B cell (primary cell): Measurements from ENCODE around the gene FSTL5. TPM values are rescaled to one million over a fixed set of nuclear protein-coding genes. Genes with fewer than 3 reads are reported as not detected.

Experiments used
- ATAC-seq: fragments of 200-7000 bp; cut with Tn5 transposase; one replicate; pipeline ENCODE4 v1.10.0; 2021; ENCODE audit warnings: low read depth, mild to moderate bottlenecking, moderate number of reproducible peaks, moderate library complexity
- CTCF ChIA-PET: fragments of 350-600 bp; sonication (Branson Sonifier 250); formaldehyde crosslinking; loops from one replicate; lab custom pipeline; 2021; ENCODE audit warnings: antibody characterized with exemption, inconsistent platforms; lab: Charles Lee
- POLR2A ChIA-PET: fragments of 350-600 bp; sonication (Branson Sonifier 250); formaldehyde crosslinking; loops from one replicate; lab custom pipeline; 2021; ENCODE audit warnings: antibody characterized with exemption; lab: Charles Lee
- DNase-seq: peaks from one replicate; pipeline ENCODE4 v3.0.0; 2013
- H2AFZ ChIP-seq: 2 replicates; pipeline ENCODE4 v1.6.1; 2012; ENCODE audit warnings: mild to moderate bottlenecking, low read depth, low read length; ENCODE audit not compliant: insufficient read depth, poor library complexity, severe bottlenecking
- H3K27ac ChIP-seq, 2 donors: 1 replicate in 1 of 2; 2 replicates in 1 of 2; pipeline ENCODE4 v1.5.1; 2012 to 2013; ENCODE audit warnings: low read length in 2 of 2, mild to moderate bottlenecking in 2 of 2, moderate library complexity in 1 of 2
- H3K27me3 ChIP-seq, 4 experiments: fragments of 200-600 bp in 1 of 4; sonication (generic) in 1 of 4; replicated peaks in 1 of 4; 1 replicate in 2 of 4; 2 replicates in 2 of 4; pipeline versions ENCODE4 v1.6.1 to v1.7.0; 2013 to 2016; ENCODE audit warnings: low read length in 3 of 4, mild to moderate bottlenecking in 2 of 4, mixed read lengths in 1 of 4, moderate library complexity in 1 of 4; ENCODE audit not compliant: insufficient read depth in 4 of 4, control insufficient read depth in 3 of 4; ENCODE audit errors: control extremely low read depth in 1 of 4
- H3K36me3 ChIP-seq, 2 experiments: replicated peaks in 1 of 2; 1 replicate in 1 of 2; 2 replicates in 1 of 2; pipeline versions ENCODE4 v1.6.1 to v1.7.1; 2013; ENCODE audit warnings: low read length in 1 of 2; ENCODE audit not compliant: insufficient read depth in 2 of 2, control insufficient read depth in 1 of 2; ENCODE audit errors: control extremely low read depth in 1 of 2, extremely low read depth in 1 of 2
- H3K4me1 ChIP-seq, 2 donors: fragments of 200-600 bp in 1 of 2; sonication (generic) in 1 of 2; 1 replicate in 1 of 2; 2 replicates in 1 of 2; pipeline versions ENCODE4 v1.5.1 to v1.6.1; 2013 to 2017; ENCODE audit warnings: low read length in 2 of 2; ENCODE audit not compliant: control insufficient read depth in 2 of 2, insufficient read depth in 2 of 2
- H3K4me2 ChIP-seq: replicated peaks from 2 replicates; pipeline ENCODE3; 2012; ENCODE audit warnings: mild to moderate bottlenecking, low read depth, low read length; ENCODE audit not compliant: poor library complexity, severe bottlenecking
- H3K4me3 ChIP-seq, 5 experiments: fragments of 200-600 bp in 1 of 5; sonication (generic) in 1 of 5; 1 replicate in 3 of 5; 2 replicates in 2 of 5; pipeline versions ENCODE4 v1.5.1 to v1.7.0; 2011 to 2016; ENCODE audit warnings: low read length in 4 of 5, mild to moderate bottlenecking in 4 of 5, low read depth in 2 of 5, control low read depth in 1 of 5, moderate library complexity in 1 of 5; ENCODE audit not compliant: insufficient read depth in 1 of 5; ENCODE audit errors: control extremely low read depth in 1 of 5, extremely low read depth in 1 of 5
- H3K79me2 ChIP-seq: fragments of 200-600 bp; sonication (generic); one replicate; pipeline ENCODE4 v1.6.0; 2016; ENCODE audit warnings: low read length; ENCODE audit not compliant: control insufficient read depth, insufficient read depth
- H3K9ac ChIP-seq: fragments of 200-600 bp; sonication (generic); 2 replicates; pipeline ENCODE4 v1.6.1; 2017; ENCODE audit warnings: mild to moderate bottlenecking, low read length, moderate library complexity
- H3K9me3 ChIP-seq, 3 donors: one replicate each; pipeline versions ENCODE4 v1.6.1 to v1.7.1; 2013; ENCODE audit warnings: low read length in 2 of 3; ENCODE audit not compliant: control insufficient read depth in 2 of 3, insufficient read depth in 1 of 3; ENCODE audit errors: control extremely low read depth in 1 of 3
- H4K20me1 ChIP-seq: 2 replicates; pipeline ENCODE4 v1.6.0; 2012; ENCODE audit warnings: mild to moderate bottlenecking, low read length; ENCODE audit not compliant: insufficient read depth, control insufficient read depth, poor library complexity, severe bottlenecking
- H3K27ac Mint-ChIP-seq: one replicate; pipeline ENCODE4 v1.8.0; 2021; ENCODE audit warnings: mixed read lengths
- H3K27me3 Mint-ChIP-seq: one replicate; pipeline ENCODE4 v1.8.0; 2021; ENCODE audit warnings: mixed read lengths
- H3K4me1 Mint-ChIP-seq: one replicate; pipeline ENCODE4 v1.8.0; 2021; ENCODE audit warnings: mixed read lengths
- H3K4me3 Mint-ChIP-seq: one replicate; pipeline ENCODE4 v1.8.0; 2021; ENCODE audit warnings: mixed read lengths
- H3K9me3 Mint-ChIP-seq: one replicate; pipeline ENCODE4 v1.8.0; 2022; ENCODE audit warnings: mixed read lengths; ENCODE audit not compliant: insufficient read depth
- EZH2 ChIP-seq: IDR thresholded peaks from 2 replicates; pipeline ENCODE4 v1.6.1; 2012; ENCODE audit warnings: borderline replicate concordance, low read depth, mild to moderate bottlenecking, moderate library complexity, low read length; ENCODE audit not compliant: insufficient read depth, poor library complexity, severe bottlenecking
- WGBS: methylation state at CpG from one replicate; pipeline ENCODE4 v1.1.5; 2013; ENCODE audit warnings: missing lambda C conversion rate; ENCODE audit not compliant: insufficient coverage; 5-methylcytosine and 5-hydroxymethylcytosine counted together
- intact Hi-C: fragments of 100-400 bp; cut with micrococcal nuclease; formaldehyde crosslinking; loops from one replicate; pipeline ENCODE4 v1.10.0; 2022
- polyA plus RNA-seq: library from polyadenylated mRNA; depleted of rRNA; stranded (reverse); fragments of >200 nt; gene quantifications from 2 replicates; pipeline ENCODE4 v1.2.3, GENCODE V29; 2012
- total RNA-seq, 2 donors: library from RNA; stranded (reverse); fragments of 120-200 nt in 1 of 2; gene quantifications; 1 replicate in 1 of 2; 2 replicates in 1 of 2; pipeline versions ENCODE4 v1.2.3 to v1.2.4, GENCODE V29; 2013 to 2022
- TF ChIP-seq, protein P1 (sequence below): fragments of 200-600 bp; IDR thresholded peaks from one replicate; pipeline ENCODE4 v1.8.0; 2022; ENCODE audit warnings: antibody characterized with exemption, mild to moderate bottlenecking

Gene FSTL5
- total and polyA plus RNA-seq, 2 donors (not counting 1 experiment from before 2014, with no cell fraction given): not detected

GRCh38 chr4:161466316-161466715 is 697.5 kb downstream of the FSTL5 start:
- H4K20me1 ChIP-seq: no peaks in the 10 kb centered on the region
- ATAC-seq (no peak), DNase-seq (no peak)
- H3K4me1 Mint-ChIP-seq: no peaks in the 10 kb centered on the region
- no peaks in the 10 kb centered on the region for H3K36me3 ChIP-seq
- H3K9ac ChIP-seq: no peak overlapping the region
- H2AFZ ChIP-seq: no peak overlapping the region
- no peaks in the 10 kb centered on the region for H3K9me3 ChIP-seq
- H3K79me2 ChIP-seq: no peaks in the 10 kb centered on the region
- no peak overlapping the region for H3K4me3 ChIP-seq
- intact Hi-C loops: no loop called here
- no peak overlapping the region for H3K27ac ChIP-seq
- H3K4me2 ChIP-seq: no peak overlapping the region
- no peaks in the 10 kb centered on the region for H3K27me3 Mint-ChIP-seq
- WGBS: 90% methylated on average over 3 of the region's 4 CpGs
- CTCF ChIA-PET: no interaction called here
- H3K27ac Mint-ChIP-seq: no peak overlapping the region
- H3K4me1 ChIP-seq: no peaks in the 10 kb centered on the region
- no peak overlapping the region for H3K4me3 Mint-ChIP-seq
- no peaks in the 10 kb centered on the region for H3K27me3 ChIP-seq
- no peak for TF ChIP-seq EZH2
- TF ChIP-seq, protein P1, sequence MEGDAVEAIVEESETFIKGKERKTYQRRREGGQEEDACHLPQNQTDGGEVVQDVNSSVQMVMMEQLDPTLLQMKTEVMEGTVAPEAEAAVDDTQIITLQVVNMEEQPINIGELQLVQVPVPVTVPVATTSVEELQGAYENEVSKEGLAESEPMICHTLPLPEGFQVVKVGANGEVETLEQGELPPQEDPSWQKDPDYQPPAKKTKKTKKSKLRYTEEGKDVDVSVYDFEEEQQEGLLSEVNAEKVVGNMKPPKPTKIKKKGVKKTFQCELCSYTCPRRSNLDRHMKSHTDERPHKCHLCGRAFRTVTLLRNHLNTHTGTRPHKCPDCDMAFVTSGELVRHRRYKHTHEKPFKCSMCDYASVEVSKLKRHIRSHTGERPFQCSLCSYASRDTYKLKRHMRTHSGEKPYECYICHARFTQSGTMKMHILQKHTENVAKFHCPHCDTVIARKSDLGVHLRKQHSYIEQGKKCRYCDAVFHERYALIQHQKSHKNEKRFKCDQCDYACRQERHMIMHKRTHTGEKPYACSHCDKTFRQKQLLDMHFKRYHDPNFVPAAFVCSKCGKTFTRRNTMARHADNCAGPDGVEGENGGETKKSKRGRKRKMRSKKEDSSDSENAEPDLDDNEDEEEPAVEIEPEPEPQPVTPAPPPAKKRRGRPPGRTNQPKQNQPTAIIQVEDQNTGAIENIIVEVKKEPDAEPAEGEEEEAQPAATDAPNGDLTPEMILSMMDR: no peak
- H3K9me3 Mint-ChIP-seq: no peaks in the 10 kb centered on the region
- POLR2A ChIA-PET: no interaction called here

- Mint-ChIP-seq H3K4me1 (no peaks in the 10 kb centered on the region), H3K27ac (no peak overlapping the region), H3K9me3 (no peaks in the 10 kb centered on the region), H3K4me3 (no peak overlapping the region), H3K27me3 (no peaks in the 10 kb centered on the region)
- no peaks in the 10 kb centered on the region for H3K9me3 ChIP-seq
- TF ChIP-seq, protein P1: no peak
- no peak for TF ChIP-seq EZH2
- ChIA-PET CTCF (no interaction called here), POLR2A (no interaction called here)
- DNase-seq (no peak), ATAC-seq (no peak)
- H3K27ac ChIP-seq: no peak overlapping the region
- no peaks in the 10 kb centered on the region for H4K20me1 ChIP-seq
- H3K4me3 ChIP-seq: no peak overlapping the region
- intact Hi-C loops: no loop called here
- no peaks in the 10 kb centered on the region for H3K4me1 ChIP-seq
- H3K79me2 ChIP-seq: no peaks in the 10 kb centered on the region
- no peaks in the 10 kb centered on the region for H3K27me3 ChIP-seq
- H2AFZ ChIP-seq: no peak overlapping the region
- no peak overlapping the region for H3K9ac ChIP-seq
- H3K36me3 ChIP-seq: no peaks in the 10 kb centered on the region
- H3K4me2 ChIP-seq: no peak overlapping the region
- 100% methylated on average over 1 of the region's 2 CpGs for WGBS
Measured at GRCh38 chr4:161463436-161463835, 700.4 kb downstream of the FSTL5 start.
